H9 (cell line): ENCODE results near the gene ZC3HAV1L. TPM values are rescaled to one million over a fixed set of nuclear protein-coding genes. Genes with fewer than 3 reads are reported as not detected.

Experiments
- DNase-seq: peaks from one replicate; pipeline ENCODE4 v3.0.0-alpha.2; 2017
- H2AFZ ChIP-seq: one replicate; pipeline ENCODE4 v1.6.1; 2013; ENCODE audit warnings: mild to moderate bottlenecking, low read length, control low read depth, moderate library complexity
- H2AK5ac ChIP-seq: 2 replicates; pipeline ENCODE4 v1.6.1; 2013; ENCODE audit warnings: low read length, control low read depth, mixed read lengths; ENCODE audit not compliant: insufficient read length
- H2BK120ac ChIP-seq: one replicate; pipeline ENCODE4 v1.6.1; 2013; ENCODE audit warnings: low read depth, mild to moderate bottlenecking, low read length, control low read depth, inconsistent platforms; ENCODE audit not compliant: poor library complexity, severe bottlenecking
- H2BK12ac ChIP-seq: 2 replicates; pipeline ENCODE4 v1.6.1; 2013; ENCODE audit warnings: low read length, control low read depth, mixed read lengths, low read depth; ENCODE audit not compliant: insufficient read length
- H2BK15ac ChIP-seq: 2 replicates; pipeline ENCODE4 v1.6.1; 2013; ENCODE audit warnings: low read depth, low read length, control low read depth
- H2BK20ac ChIP-seq: one replicate; pipeline ENCODE4 v1.6.1; 2013; ENCODE audit warnings: low read depth, mild to moderate bottlenecking, low read length, control low read depth, inconsistent platforms; ENCODE audit not compliant: poor library complexity, severe bottlenecking
- H2BK5ac ChIP-seq: 2 replicates; pipeline ENCODE4 v1.6.1; 2013; ENCODE audit warnings: low read length, control low read depth, mixed read lengths; ENCODE audit not compliant: insufficient read length
- H3K14ac ChIP-seq: 2 replicates; pipeline ENCODE4 v1.6.1; 2013; ENCODE audit warnings: low read length, control low read depth; ENCODE audit not compliant: insufficient read depth
- H3K18ac ChIP-seq: 2 replicates; pipeline ENCODE4 v1.6.1; 2013; ENCODE audit warnings: low read depth, mild to moderate bottlenecking, mixed read lengths, low read length, control low read depth; ENCODE audit not compliant: insufficient read length
- H3K23ac ChIP-seq: 2 replicates; pipeline ENCODE4 v1.6.1; 2013; ENCODE audit warnings: low read length, control low read depth, mixed read lengths, low read depth; ENCODE audit not compliant: insufficient read length
- H3K23me2 ChIP-seq: 2 replicates; pipeline ENCODE4 v1.6.1; 2013; ENCODE audit warnings: low read depth, mild to moderate bottlenecking, mixed read lengths, low read length, control low read depth; ENCODE audit not compliant: insufficient read length, poor library complexity, severe bottlenecking
- H3K27ac ChIP-seq: 2 replicates; pipeline ENCODE4 v1.5.1; 2013; ENCODE audit warnings: low read length, control low read depth, mixed read lengths, low read depth; ENCODE audit not compliant: insufficient read length
- H3K27me3 ChIP-seq: 2 replicates; pipeline ENCODE4 v1.6.1; 2013; ENCODE audit warnings: low read length, control low read depth, inconsistent platforms; ENCODE audit not compliant: insufficient read depth
- H3K4ac ChIP-seq: 2 replicates; pipeline ENCODE4 v1.6.1; 2013; ENCODE audit warnings: low read depth, mild to moderate bottlenecking, control low read depth, inconsistent platforms, low read length, moderate library complexity
- H3K4me1 ChIP-seq: 2 replicates; pipeline ENCODE4 v1.6.1; 2013; ENCODE audit warnings: low read length, control low read depth, inconsistent platforms; ENCODE audit not compliant: insufficient read depth
- H3K4me2 ChIP-seq: 2 replicates; pipeline ENCODE4 v1.6.1; 2013; ENCODE audit warnings: low read length, control low read depth, mixed read lengths; ENCODE audit not compliant: insufficient read length, insufficient read depth
- H3K56ac ChIP-seq: 2 replicates; pipeline ENCODE4 v1.6.1; 2013; ENCODE audit warnings: low read depth, mild to moderate bottlenecking, mixed read lengths, low read length, control low read depth; ENCODE audit not compliant: insufficient read length
- H3K79me1 ChIP-seq: 2 replicates; pipeline ENCODE4 v1.6.1; 2013; ENCODE audit warnings: low read depth, mild to moderate bottlenecking, moderate library complexity, low read length, control low read depth, inconsistent platforms; ENCODE audit not compliant: insufficient read depth, poor library complexity, severe bottlenecking
- H3K79me2 ChIP-seq: 2 replicates; pipeline ENCODE4 v1.6.1; 2013; ENCODE audit warnings: low read length, control low read depth, inconsistent platforms; ENCODE audit not compliant: insufficient read depth
- H3K9ac ChIP-seq: 2 replicates; pipeline ENCODE4 v1.6.1; 2013; ENCODE audit warnings: low read length, control low read depth, mixed read lengths; ENCODE audit not compliant: insufficient read length; ENCODE audit errors: extremely low read depth
- H3K9me3 ChIP-seq: one replicate; pipeline ENCODE4 v1.6.1; 2013; ENCODE audit warnings: low read depth, low read length, inconsistent platforms; ENCODE audit not compliant: control insufficient read depth
- H3T11ph ChIP-seq: one replicate; pipeline ENCODE4 v1.6.1; 2013; ENCODE audit warnings: mild to moderate bottlenecking, low read length, control low read depth, inconsistent platforms
- H4K20me1 ChIP-seq: one replicate; pipeline ENCODE4 v1.6.1; 2013; ENCODE audit not compliant: control insufficient read depth, insufficient read length, insufficient read depth
- H4K5ac ChIP-seq: 2 replicates; pipeline ENCODE4 v1.6.1; 2013; ENCODE audit warnings: low read depth, mild to moderate bottlenecking, mixed read lengths, low read length, control low read depth; ENCODE audit not compliant: insufficient read length
- H4K8ac ChIP-seq: replicated peaks from 2 replicates; pipeline ENCODE4 v1.6.1; 2013; ENCODE audit warnings: low read length, control low read depth, mixed read lengths, low read depth; ENCODE audit not compliant: insufficient read length
- H4K91ac ChIP-seq: 2 replicates; pipeline ENCODE4 v1.6.1; 2013; ENCODE audit warnings: low read depth, mild to moderate bottlenecking, moderate library complexity, mixed read lengths, low read length, control low read depth; ENCODE audit not compliant: insufficient read length
- H3K27ac Mint-ChIP-seq, 3 experiments: 2 replicates in 2 of 3; 3 replicates in 1 of 3; pipeline ENCODE4 v1.8.0; 2020 to 2021; ENCODE audit warnings: mixed read lengths in 3 of 3, mild to moderate bottlenecking in 1 of 3, moderate library complexity in 1 of 3
- H3K27me3 Mint-ChIP-seq: 2 replicates; pipeline ENCODE4 v1.8.0; 2021; ENCODE audit warnings: low read depth, mild to moderate bottlenecking, moderate library complexity, mixed read lengths
- H3K36me3 Mint-ChIP-seq, 3 experiments: 2 replicates in 2 of 3; 3 replicates in 1 of 3; pipeline ENCODE4 v1.8.0; 2020 to 2021; ENCODE audit warnings: low read depth in 3 of 3, mixed read lengths in 3 of 3; ENCODE audit not compliant: insufficient read depth in 1 of 3
- H3K4me1 Mint-ChIP-seq, 2 experiments: 2 replicates each; pipeline ENCODE4 v1.8.0; 2020; ENCODE audit warnings: mixed read lengths in 2 of 2
- H3K4me3 Mint-ChIP-seq, 2 experiments: 2 replicates in 1 of 2; 3 replicates in 1 of 2; pipeline ENCODE4 v1.8.0; 2020 to 2021; ENCODE audit warnings: mild to moderate bottlenecking in 2 of 2, mixed read lengths in 2 of 2, moderate library complexity in 1 of 2
- H3K9me3 Mint-ChIP-seq, 2 experiments: 2 replicates in 1 of 2; 3 replicates in 1 of 2; pipeline ENCODE4 v1.8.0; 2020; ENCODE audit warnings: mild to moderate bottlenecking in 2 of 2, mixed read lengths in 2 of 2, moderate library complexity in 1 of 2
- WGBS: extraction: QIAGEN DNeasy Blood & Tissue Kit; methylation state at CpG from one replicate; pipeline ENCODE4 v1.1.7; 2013; ENCODE audit warnings: missing lambda C conversion rate, low lambda C conversion rate, mixed read lengths; ENCODE audit not compliant: insufficient read length; ENCODE audit errors: extremely low coverage; 5-methylcytosine and 5-hydroxymethylcytosine counted together
- total RNA-seq: library from RNA; stranded (reverse); gene quantifications from 2 replicates; pipeline ENCODE4 v1.2.1, GENCODE V29; 2021
- TF ChIP-seq, protein P1 (sequence below): fragments of 200-600 bp; sonication (generic); conservative IDR thresholded peaks from 3 replicates; pipeline ENCODE4 v1.8.0; 2021; ENCODE audit warnings: antibody characterized with exemption, mild to moderate bottlenecking

Gene ZC3HAV1L
- total RNA-seq, 1 experiment from 2014 or later: not detected

GRCh38 chr7:139080905-139081304 lies 45.1 kb upstream of the ZC3HAV1L start:
- Mint-ChIP-seq H3K27ac (no peak overlapping the region), H3K36me3 (peaks cover 21 to 81% (median 35%) of the 10 kb centered on the region in 3 experiments; a peak in 6 of 7 replicates)
- TF ChIP-seq, protein P1, sequence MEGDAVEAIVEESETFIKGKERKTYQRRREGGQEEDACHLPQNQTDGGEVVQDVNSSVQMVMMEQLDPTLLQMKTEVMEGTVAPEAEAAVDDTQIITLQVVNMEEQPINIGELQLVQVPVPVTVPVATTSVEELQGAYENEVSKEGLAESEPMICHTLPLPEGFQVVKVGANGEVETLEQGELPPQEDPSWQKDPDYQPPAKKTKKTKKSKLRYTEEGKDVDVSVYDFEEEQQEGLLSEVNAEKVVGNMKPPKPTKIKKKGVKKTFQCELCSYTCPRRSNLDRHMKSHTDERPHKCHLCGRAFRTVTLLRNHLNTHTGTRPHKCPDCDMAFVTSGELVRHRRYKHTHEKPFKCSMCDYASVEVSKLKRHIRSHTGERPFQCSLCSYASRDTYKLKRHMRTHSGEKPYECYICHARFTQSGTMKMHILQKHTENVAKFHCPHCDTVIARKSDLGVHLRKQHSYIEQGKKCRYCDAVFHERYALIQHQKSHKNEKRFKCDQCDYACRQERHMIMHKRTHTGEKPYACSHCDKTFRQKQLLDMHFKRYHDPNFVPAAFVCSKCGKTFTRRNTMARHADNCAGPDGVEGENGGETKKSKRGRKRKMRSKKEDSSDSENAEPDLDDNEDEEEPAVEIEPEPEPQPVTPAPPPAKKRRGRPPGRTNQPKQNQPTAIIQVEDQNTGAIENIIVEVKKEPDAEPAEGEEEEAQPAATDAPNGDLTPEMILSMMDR: no peak

More at GRCh38 chr7:139080905-139081304, 45.1 kb upstream of the ZC3HAV1L start:
- Histone ChIP-seq H3K4me1 (no peaks in the 10 kb centered on the region), H3K14ac (no peak overlapping the region), H4K5ac (no peak overlapping the region), H3K79me1 (no peaks in the 10 kb centered on the region), H3K27ac (no peak overlapping the region), H3K9me3 (no peaks in the 10 kb centered on the region), H3K56ac (no peak overlapping the region), H3K4ac (no peak overlapping the region), H3K79me2 (no peaks in the 10 kb centered on the region), H3K23ac (no peak overlapping the region), H2BK15ac (no peak overlapping the region), H2BK5ac (no peak overlapping the region), H4K8ac (no peak overlapping the region), H3K4me2 (no peak overlapping the region), H2BK12ac (no peak overlapping the region), H3K27me3 (no peaks in the 10 kb centered on the region), H3K18ac (no peak overlapping the region), H3K9ac (no peak overlapping the region), H4K91ac (no peak overlapping the region), H3T11ph (no peak overlapping the region), H3K23me2 (no peaks in the 10 kb centered on the region), H2BK20ac (no peak overlapping the region), H4K20me1 (no peaks in the 10 kb centered on the region), H2AFZ (no peak overlapping the region), H2BK120ac (no peak overlapping the region), H2AK5ac (no peak overlapping the region)
- Mint-ChIP-seq H3K4me1 (no peaks in the 10 kb centered on the region), H3K4me3 (no peak overlapping the region), H3K27me3 (no peaks in the 10 kb centered on the region), H3K9me3 (no peaks in the 10 kb centered on the region)
- no peak for DNase-seq
- WGBS: no CpG with 5 or more reads among the region's 8 CpGs
